Duodenal mucosa (tissue), 2 donors: ENCODE results near the gene ZNF431.

ENCODE experiments used
- H3K27ac ChIP-seq: one replicate; pipeline ENCODE4 v1.7.0; 2013; ENCODE audit warnings: low read depth, low read length
- H3K27me3 ChIP-seq, 2 donors: one replicate each; pipeline ENCODE4 v1.7.0; 2013; ENCODE audit warnings: low read length in 2 of 2, control low read depth in 1 of 2; ENCODE audit not compliant: insufficient read depth in 2 of 2, control insufficient read depth in 1 of 2
- H3K36me3 ChIP-seq, 2 donors: one replicate each; pipeline ENCODE4 v1.7.0; 2013; ENCODE audit warnings: low read length in 2 of 2, control low read depth in 1 of 2; ENCODE audit not compliant: insufficient read depth in 2 of 2, control insufficient read depth in 1 of 2
- H3K4me1 ChIP-seq, 2 donors: one replicate each; pipeline ENCODE4 v1.7.0; 2013; ENCODE audit warnings: low read length in 2 of 2, control low read depth in 1 of 2; ENCODE audit not compliant: insufficient read depth in 2 of 2, control insufficient read depth in 1 of 2
- H3K4me3 ChIP-seq, 2 donors: one replicate each; pipeline ENCODE4 v1.7.0; 2013; ENCODE audit warnings: low read length in 2 of 2, low read depth in 1 of 2
- H3K9ac ChIP-seq, 2 donors: one replicate each; pipeline ENCODE4 v1.7.0; 2013; ENCODE audit warnings: low read length in 2 of 2, low read depth in 1 of 2
- H3K9me3 ChIP-seq, 2 donors: one replicate each; pipeline ENCODE4 v1.7.0; 2013; ENCODE audit warnings: low read length in 2 of 2, control low read depth in 1 of 2; ENCODE audit not compliant: control insufficient read depth in 1 of 2

ZNF431 gene

DNA sequence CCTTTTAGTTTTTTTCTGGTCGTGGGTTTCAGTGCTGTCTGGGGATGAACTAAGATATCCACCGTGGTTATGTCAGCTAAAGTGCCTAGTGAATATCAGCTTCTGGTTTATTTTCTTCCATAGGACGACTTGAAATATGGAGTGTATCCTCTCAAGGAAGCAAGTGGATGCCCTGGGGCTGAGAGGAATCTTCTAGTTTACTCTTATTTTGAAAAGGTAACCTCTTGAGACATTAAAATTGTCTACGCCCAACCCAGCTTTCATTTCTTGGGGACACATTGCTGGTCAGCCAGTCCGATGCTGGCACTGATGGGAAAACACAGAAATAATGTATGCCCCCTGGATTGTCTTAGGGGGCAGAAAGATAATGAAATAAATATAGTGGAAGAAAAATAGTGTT is 1.6 kb downstream of the ZNF431 start:
- H3K4me1 ChIP-seq: peaks cover 0 to 4% of the 10 kb centered on the region in 2 donors
- peaks cover 0 to 11% of the 10 kb centered on the region in 2 donors for H3K36me3 ChIP-seq
- H3K9ac ChIP-seq: no peak overlapping the region
- no peak overlapping the region for H3K4me3 ChIP-seq
- no peak overlapping the region for H3K27ac ChIP-seq
- no peaks in the 10 kb centered on the region for H3K9me3 ChIP-seq
- no peaks in the 10 kb centered on the region for H3K27me3 ChIP-seq

DNA sequence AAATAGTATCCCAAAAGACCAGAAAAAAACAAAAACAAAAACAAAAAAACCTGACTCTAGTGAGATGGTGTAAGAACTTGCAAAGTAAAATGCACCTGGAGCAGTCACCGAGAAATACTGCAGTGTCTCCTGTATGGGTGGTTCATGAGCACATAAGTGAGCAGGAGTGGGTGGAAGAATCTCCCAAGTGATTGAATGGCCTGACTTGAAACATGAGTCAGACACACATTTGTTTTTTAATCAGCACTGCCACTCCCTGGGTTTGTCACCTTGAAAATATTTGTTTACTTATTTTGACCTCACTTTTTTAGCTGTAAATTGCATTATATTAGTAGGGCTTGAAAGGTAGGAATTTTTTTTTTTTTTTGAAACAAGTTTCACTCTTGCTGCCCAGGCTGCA is 2.0 kb downstream of the ZNF431 start:
- no peaks in the 10 kb centered on the region for H3K27me3 ChIP-seq
- no peaks in the 10 kb centered on the region for H3K9me3 ChIP-seq
- H3K27ac ChIP-seq: no peak overlapping the region
- H3K4me1 ChIP-seq: peaks cover 0 to 4% of the 10 kb centered on the region in 2 donors
- H3K4me3 ChIP-seq: no peak overlapping the region
- peaks cover 0 to 15% of the 10 kb centered on the region in 2 donors for H3K36me3 ChIP-seq
- no peak overlapping the region for H3K9ac ChIP-seq

DNA sequence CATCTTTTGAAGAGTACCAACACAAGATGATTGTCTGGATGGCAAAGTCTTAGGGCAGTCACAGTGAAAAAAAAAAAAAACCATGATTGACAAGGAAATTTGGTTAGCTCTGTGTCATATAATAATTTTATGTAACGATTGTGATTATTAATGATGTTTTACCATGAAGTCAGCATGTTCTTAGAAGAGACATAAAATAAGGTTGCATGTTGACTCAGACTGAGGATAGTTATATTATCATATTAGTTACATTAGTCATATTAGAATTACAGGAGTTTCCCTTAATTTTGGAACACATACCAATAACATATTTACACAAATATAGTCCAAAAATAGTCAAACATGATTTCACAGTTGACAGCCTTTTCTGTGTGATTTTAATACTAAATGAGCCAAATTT is 5.7 kb downstream of the ZNF431 start:
- peaks cover 0 to 4% of the 10 kb centered on the region in 2 donors for H3K4me1 ChIP-seq
- peaks cover 7 to 43% of the 10 kb centered on the region in 2 donors for H3K36me3 ChIP-seq
- no peaks in the 10 kb centered on the region for H3K9me3 ChIP-seq
- H3K27me3 ChIP-seq: no peaks in the 10 kb centered on the region
- H3K4me3 ChIP-seq: no peak overlapping the region
- H3K27ac ChIP-seq: no peak overlapping the region
- no peak overlapping the region for H3K9ac ChIP-seq

DNA sequence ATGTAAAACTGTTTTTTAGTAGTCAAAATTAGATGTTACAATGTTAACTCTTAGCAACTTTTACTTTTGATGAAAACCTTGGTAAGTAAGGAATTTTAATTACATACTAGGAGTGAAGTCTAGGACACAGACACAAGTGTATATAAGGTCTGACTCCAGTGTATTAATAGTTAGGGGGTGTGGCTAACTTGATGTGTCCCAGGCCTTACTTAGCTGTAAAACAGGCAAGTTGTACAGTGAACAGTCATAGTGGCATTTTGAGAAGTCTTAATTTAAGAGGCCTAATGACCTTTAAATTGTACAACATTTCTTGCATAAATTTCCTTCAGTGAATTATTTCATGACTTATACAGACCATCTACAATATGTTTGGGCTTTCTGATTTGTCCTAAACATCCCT is 6.8 kb downstream of the ZNF431 start:
- no peak overlapping the region for H3K4me3 ChIP-seq
- H3K27ac ChIP-seq: no peak overlapping the region
- H3K9ac ChIP-seq: no peak overlapping the region
- no peaks in the 10 kb centered on the region for H3K4me1 ChIP-seq
- H3K27me3 ChIP-seq: no peaks in the 10 kb centered on the region
- no peaks in the 10 kb centered on the region for H3K9me3 ChIP-seq
- H3K36me3 ChIP-seq: peaks cover 7 to 51% of the 10 kb centered on the region in 2 donors

DNA sequence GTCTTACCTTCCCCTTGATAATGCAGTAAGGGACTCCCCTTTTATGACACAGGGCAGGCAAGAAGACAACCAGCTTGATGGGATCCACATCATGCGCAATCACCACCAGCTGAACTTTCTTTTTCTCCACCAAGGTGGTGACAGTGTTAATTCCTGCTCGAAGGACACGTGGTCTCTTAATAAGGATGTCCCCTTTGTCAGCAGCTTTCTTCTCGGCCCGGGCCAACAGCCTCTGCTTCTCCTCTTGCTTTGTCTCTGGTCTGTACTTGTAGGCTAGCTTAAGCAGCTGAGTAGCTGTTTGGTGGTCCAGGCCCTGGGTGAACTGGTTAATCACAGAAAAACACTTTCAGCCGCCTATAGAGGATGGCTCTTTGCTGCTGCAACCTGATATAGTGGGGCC is 8.0 kb downstream of the ZNF431 start:
- no peak overlapping the region for H3K27ac ChIP-seq
- H3K9ac ChIP-seq: no peak overlapping the region
- no peaks in the 10 kb centered on the region for H3K27me3 ChIP-seq
- H3K9me3 ChIP-seq: no peaks in the 10 kb centered on the region
- H3K4me3 ChIP-seq: no peak overlapping the region
- H3K36me3 ChIP-seq: peaks cover 7 to 46% of the 10 kb centered on the region in 2 donors
- no peaks in the 10 kb centered on the region for H3K4me1 ChIP-seq

DNA sequence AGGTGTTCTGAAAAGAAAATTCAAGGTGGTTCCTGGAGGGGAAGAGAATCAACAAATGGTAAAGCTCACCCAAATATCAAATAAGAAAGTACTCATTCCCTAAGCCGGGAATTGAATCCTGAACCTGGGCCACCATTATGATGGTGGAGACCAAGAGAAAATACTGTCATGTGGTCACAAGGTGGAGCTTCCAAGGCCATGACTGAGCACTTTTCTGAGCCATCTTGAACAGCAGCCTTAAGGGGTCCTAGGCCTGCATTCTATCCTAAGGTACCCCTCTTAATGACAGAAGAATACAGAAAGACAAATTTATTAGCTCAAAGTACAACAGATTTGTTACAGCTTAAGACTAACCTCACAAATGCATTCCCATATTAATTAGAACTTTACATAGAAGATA is 9.6 kb downstream of the ZNF431 start:
- Histone ChIP-seq H3K27ac (no peak overlapping the region), H3K27me3 (no peaks in the 10 kb centered on the region), H3K4me1 (no peaks in the 10 kb centered on the region), H3K4me3 (no peak overlapping the region), H3K9me3 (no peaks in the 10 kb centered on the region), H3K9ac (no peak overlapping the region), H3K36me3 (peaks cover 7 to 46% of the 10 kb centered on the region in 2 donors)

DNA sequence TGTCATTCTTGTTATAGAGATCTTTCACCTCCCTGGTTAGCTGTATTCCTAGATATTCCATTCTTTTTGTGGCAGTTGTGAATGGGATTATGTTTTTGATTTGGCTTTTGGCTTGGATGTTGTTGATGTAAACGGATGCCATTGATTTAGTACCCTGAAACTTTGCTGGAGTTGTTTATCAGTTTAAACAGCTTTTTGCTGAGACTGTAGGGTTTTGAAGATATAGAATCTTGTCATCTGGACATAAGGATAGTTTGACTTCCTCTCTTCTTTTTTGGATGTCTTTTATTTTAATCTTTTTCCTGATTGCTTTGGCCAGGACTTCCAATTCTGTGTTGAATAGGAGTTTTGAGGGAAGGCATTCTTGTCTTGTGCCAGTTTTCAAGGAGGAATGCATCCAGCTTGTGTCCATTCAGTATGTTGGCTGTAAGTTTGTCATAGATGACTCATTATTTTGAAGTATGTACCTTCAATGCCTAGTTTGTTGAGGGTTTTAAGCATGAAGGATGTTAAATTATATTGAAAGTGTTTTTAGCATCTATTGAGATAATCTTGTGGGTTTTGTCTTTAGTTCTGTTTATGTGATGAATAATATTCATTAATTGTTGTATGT is 16.8 kb downstream of the ZNF431 start:
- Histone ChIP-seq H3K4me1 (no peaks in the 10 kb centered on the region), H3K36me3 (peaks cover 0 to 26% of the 10 kb centered on the region in 2 donors), H3K27me3 (no peaks in the 10 kb centered on the region), H3K9me3 (peaks cover 3 to 17% of the 10 kb centered on the region in 2 donors), H3K27ac (no peak overlapping the region), H3K4me3 (no peak overlapping the region), H3K9ac (no peak overlapping the region)

DNA sequence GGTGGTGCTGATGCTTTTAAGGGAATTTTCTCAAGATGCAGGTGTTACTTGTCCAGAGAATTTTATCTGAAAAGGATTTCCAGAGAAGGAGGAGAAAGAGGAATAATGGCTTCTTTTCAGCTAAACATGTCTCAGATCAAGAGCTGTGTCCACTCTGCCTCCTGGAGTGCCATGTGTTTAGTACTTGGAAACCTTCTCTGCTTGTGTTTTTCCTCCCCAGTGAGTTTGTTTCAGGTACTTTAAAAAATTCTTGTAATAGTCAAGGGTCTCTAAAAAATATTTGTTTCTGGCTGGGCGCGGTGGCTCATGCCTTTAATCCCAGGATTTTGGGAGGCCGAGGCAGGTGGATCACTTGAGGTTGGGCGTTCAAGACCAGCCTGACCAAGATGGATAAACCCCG is 22.7 kb downstream of the ZNF431 start:
- Histone ChIP-seq H3K9me3 (peaks cover 0 to 3% of the 10 kb centered on the region in 2 donors), H3K27ac (no peak overlapping the region), H3K9ac (no peak overlapping the region), H3K4me1 (no peaks in the 10 kb centered on the region), H3K27me3 (no peaks in the 10 kb centered on the region), H3K4me3 (no peak overlapping the region), H3K36me3 (peaks cover 0 to 20% of the 10 kb centered on the region in 2 donors)

DNA sequence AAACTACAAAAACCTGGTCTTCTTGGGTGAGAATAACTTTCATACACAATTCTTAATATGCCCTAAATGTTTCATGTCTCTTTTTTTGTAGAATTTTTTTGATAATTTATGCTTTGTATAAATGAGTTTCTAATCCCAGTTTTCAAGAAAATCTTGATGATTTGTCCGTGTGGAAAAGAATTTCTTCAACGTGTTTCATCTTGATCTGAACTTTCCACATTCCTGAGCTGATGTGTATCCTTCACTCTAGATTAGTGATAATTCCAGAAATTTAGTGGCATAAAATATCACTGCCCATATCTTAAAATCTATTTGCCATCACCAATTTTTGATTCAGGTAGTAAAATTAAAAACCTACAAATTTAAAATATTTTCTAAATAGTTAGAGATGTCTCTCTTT is 24.6 kb downstream of the ZNF431 start:
- peaks cover 0 to 3% of the 10 kb centered on the region in 2 donors for H3K9me3 ChIP-seq
- peaks cover 0 to 19% of the 10 kb centered on the region in 2 donors for H3K36me3 ChIP-seq
- no peak overlapping the region for H3K27ac ChIP-seq
- no peak overlapping the region for H3K9ac ChIP-seq
- H3K4me3 ChIP-seq: no peak overlapping the region
- H3K4me1 ChIP-seq: no peaks in the 10 kb centered on the region
- H3K27me3 ChIP-seq: no peaks in the 10 kb centered on the region

DNA sequence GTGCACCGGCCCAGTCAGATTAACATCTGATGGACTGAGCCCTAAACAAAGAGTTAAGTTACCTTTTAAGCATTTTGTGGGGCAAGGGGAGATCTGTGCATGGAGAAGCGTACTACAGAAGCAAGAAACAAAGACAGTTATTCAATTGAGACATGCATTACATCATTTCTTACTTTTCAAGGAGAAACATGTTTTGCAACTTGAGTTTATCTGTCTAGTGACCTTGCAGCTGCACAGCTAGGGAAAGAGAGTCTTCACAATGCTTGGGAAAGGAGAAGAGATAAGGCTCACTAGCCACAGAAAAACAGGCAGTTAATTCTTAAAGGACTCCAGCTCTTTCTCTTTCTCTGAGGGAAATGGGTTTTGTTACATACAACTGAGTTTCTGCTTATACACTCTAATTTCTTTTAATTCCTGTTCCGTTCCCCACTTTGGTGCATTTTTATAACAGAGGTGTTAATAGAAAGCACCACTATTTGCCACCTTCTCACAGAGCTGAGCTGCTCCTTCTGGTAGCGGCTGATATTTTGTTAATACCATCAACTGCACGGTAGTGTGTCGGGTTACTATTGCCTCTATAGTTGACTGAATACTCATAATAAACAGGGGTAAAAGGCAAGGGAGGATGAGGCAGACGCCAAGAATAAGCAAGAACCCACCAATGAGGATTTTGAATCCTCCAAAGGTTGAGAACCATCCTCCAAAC is 55.9 kb downstream of the ZNF431 start:
- Histone ChIP-seq H3K4me3 (no peak overlapping the region), H3K36me3 (no peaks in the 10 kb centered on the region), H3K9ac (no peak overlapping the region), H3K27ac (no peak overlapping the region), H3K9me3 (peaks cover 0 to 4% of the 10 kb centered on the region in 2 donors), H3K4me1 (no peaks in the 10 kb centered on the region), H3K27me3 (no peaks in the 10 kb centered on the region)
